GM10266 (cell line): Measurements from ENCODE around the gene RABGAP1L.

Experiments used
- DNase-seq: peaks from one replicate; pipeline ENCODE4 v3.0.0; 2012; ENCODE audit errors: extremely low spot score
- CTCF ChIP-seq: IDR thresholded peaks from 2 replicates; pipeline ENCODE4 v1.5.1; 2012; ENCODE audit warnings: mild to moderate bottlenecking, low read depth; ENCODE audit not compliant: control insufficient read depth, insufficient read depth; ENCODE audit errors: missing control alignments

Gene RABGAP1L

GRCh38 chr1:174265282-174265681 is 106.0 kb downstream of the RABGAP1L start:
- no peak for TF ChIP-seq CTCF
- DNase-seq = no peak

- no peak for TF ChIP-seq CTCF
- DNase-seq = no peak
These were observed 107.2 kb downstream of the RABGAP1L start for GRCh38 chr1:174266476-174266875.

GRCh38 chr1:174266991-174267612 is 107.8 kb downstream of the RABGAP1L start:
- no peak for TF ChIP-seq CTCF
- no peak for DNase-seq

- TF ChIP-seq CTCF = no peak
- no peak for DNase-seq
These were observed 110.8 kb downstream of the RABGAP1L start for GRCh38 chr1:174269989-174270651.

GRCh38 chr1:174273190-174273589 is 113.9 kb downstream of the RABGAP1L start:
- no peak for TF ChIP-seq CTCF
- DNase-seq = no peak

- no peak for DNase-seq
- TF ChIP-seq CTCF = no peak
These were observed 114.5 kb downstream of the RABGAP1L start for GRCh38 chr1:174273776-174274175.

- no peak for TF ChIP-seq CTCF
- no peak for DNase-seq
These were observed 115.1 kb downstream of the RABGAP1L start for GRCh38 chr1:174274452-174274851.
